Measurements from ENCODE around the gene ACRV1.

The ACRV1 gene

GRCh38 chr11:125649465-125650166 is 31.0 kb downstream of the ACRV1 start:
- no peak for DNase-seq

DNA sequence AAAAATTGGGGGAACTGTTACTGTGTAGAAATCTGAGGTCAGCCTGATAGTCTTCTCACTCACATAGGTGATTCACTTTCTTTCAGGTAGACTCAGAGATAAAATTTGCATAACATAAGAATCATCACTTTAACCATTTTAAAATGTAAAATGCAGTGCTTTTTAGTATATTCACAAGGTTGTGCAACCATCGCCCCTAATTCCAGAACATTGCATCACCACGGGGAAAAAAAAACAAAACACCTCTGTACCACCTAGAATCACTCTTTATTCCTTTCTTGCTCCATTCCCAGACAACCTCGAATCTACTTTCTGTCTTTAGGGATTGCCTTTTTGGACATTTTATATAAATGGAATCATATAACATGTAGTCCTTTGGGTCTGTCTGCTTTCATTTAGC is 34.8 kb downstream of the ACRV1 start:
- DNase-seq: no peak

DNA sequence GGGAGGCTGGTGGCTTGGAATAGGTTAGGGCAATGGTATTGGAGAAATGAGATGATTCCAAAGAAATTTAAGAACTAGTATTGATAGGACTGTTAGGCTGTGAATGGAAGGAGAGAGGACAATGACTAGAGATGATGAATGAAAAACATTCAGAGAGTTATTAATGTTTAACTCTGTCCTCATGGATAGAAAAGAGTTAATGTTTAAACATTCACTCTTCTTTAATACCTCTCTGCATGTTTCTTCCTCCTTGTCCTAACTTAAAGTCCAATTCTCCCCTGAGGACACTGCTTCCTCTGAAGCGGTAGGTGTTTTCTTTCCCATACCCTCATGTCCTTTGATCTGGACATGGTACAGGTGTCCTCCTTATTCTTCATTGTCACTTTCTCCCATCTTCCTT is 42.3 kb downstream of the ACRV1 start:
- no peak for DNase-seq

- no peak for DNase-seq
Observed at GRCh38 chr11:125637840-125638239, 42.8 kb downstream of the ACRV1 start.

DNA sequence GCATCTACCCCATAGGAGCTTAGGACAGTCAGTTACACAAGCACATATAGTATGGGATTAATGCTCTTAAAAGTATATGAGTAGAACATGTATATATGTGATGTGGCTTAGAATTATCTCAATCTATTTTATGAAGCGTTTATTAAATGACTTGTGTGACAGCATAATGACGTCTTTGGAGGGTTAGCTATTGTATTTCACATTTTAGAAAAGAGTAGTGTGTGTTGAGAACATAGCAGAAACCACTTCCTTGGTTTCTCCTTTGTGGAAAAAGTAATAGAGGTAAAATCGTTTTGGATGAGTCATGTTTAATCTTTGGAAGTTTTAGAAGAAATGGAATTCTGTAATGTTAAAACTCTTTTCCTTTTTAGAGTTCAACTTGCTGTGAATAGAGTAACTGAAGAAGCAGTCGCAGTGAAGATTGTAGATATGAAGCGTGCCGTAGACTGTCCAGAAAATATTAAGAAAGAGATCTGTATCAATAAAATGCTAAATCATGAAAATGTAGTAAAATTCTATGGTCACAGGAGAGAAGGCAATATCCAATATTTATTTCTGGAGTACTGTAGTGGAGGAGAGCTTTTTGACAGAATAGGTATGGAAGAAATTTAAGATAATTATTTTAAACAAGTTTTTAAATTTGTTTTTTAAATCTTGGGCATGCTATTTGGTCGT is 53.3 kb downstream of the ACRV1 start:
- no peak for DNase-seq

- DNase-seq: peak; percentile 90
Observed at GRCh38 chr11:125626288-125626950, 54.2 kb downstream of the ACRV1 start.

- DNase-seq: peak; percentile 90
Observed at GRCh38 chr11:125625630-125626287, 54.9 kb downstream of the ACRV1 start.

DNA sequence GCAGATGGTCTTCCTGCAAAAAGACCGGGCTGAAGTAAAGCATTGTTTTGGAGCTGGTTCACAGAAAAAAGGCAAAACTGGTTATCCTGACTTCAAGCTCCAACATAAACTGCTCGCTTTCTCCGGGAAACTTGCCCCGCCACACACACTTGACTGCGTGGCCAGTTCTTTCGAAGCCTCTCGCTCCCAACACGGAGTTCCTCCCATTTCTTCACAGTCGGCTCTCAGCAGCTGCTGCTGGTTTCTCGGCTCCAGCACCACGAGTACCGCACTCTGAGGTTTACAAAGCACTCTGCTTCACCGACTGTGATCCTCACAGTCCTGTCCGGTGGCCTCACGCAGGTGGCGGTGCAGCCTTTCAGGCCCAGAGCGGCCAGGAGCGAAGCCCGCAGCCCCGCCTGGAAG is 55.4 kb downstream of the ACRV1 start:
- DNase-seq: no peak

DNA sequence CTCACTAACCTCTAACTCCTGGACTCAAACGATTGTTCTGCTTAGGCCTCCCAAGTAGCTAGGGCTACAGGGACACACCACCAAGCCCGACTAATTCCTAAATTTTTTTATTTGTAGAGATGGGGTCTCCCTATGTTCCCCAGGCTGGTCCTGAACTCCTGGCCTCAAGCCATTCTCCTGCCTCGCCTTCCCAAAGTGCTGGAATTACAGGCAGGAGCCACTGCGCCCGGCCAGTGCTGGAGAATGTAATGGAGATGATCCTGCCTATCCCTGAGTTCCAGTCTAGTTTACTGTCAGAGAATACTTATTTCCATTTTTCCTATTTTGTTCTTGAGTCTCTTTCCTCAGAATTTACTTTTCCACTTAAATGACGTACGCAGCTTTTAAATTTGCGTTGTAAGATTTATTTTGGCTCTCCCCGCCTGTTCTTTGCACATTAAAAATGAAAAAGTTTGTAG is 55.9 kb downstream of the ACRV1 start, which contains the start of gene CHEK1:
TSS of gene CHEK1 (plus strand) at position 408 of the 458 bp plus-strand sequence. CDS start 1,606 bp downstream, outside the sequence.
- DNase-seq: no peak

DNA sequence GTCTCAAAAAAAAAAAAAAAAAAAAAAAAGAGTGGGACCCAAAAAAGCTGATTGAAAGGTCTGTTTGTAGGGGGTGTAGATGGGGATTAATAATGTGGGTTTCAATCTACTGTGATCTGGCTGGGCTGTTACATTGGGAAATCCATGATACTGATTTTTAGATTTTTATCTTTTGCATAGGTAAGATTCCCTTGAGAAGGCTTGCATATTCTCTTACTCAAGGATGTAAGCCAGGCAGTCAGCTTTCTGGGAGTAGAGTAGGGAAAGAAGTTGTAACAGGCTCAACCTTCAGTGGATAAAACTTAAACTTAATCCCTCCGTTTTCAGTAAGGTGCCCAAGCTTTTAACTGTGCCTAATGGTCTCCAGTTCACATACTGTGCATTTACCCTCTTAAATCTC is 57.6 kb downstream of the ACRV1 start:
- DNase-seq: no peak

- DNase-seq: no peak
Observed at GRCh38 chr11:125621995-125622394, 58.7 kb downstream of the ACRV1 start.
